Hepatocyte (in vitro differentiated cells): ENCODE results near the gene SHKBP1. TPM values are rescaled to one million over a fixed set of nuclear protein-coding genes. Genes with fewer than 3 reads are reported as not detected.
"Not testable (repeated sequence)": the region's sequence is repeated elsewhere in the genome, so short reads cannot be mapped to it uniquely, and the experiment has no call there.

Source experiments
- DNase-seq: peaks from one replicate; pipeline ENCODE4 v3.0.0-alpha.2; 2016; ENCODE audit warnings: low spot score
- H2AFZ ChIP-seq: fragments of 200-600 bp; sonication (generic); 2 replicates; pipeline ENCODE4 v1.6.0; 2016; ENCODE audit warnings: antibody characterized with exemption, mild to moderate bottlenecking
- H3K27ac ChIP-seq: fragments of 200-600 bp; sonication (generic); 2 replicates; pipeline ENCODE4 v1.5.1; 2016; ENCODE audit warnings: mild to moderate bottlenecking
- H3K27me3 ChIP-seq: fragments of 200-600 bp; sonication (generic); 2 replicates; pipeline ENCODE4 v1.6.1; 2016
- H3K36me3 ChIP-seq: fragments of 200-600 bp; sonication (generic); replicated peaks from 2 replicates; pipeline ENCODE4 v1.5.1; 2016; ENCODE audit warnings: low read depth; ENCODE audit not compliant: insufficient read depth
- H3K4me1 ChIP-seq: fragments of 200-600 bp; sonication (generic); 2 replicates; pipeline ENCODE4 v1.5.1; 2016; ENCODE audit warnings: mild to moderate bottlenecking, moderate library complexity; ENCODE audit not compliant: insufficient read depth
- H3K4me2 ChIP-seq: fragments of 200-600 bp; sonication (generic); 2 replicates; pipeline ENCODE4 v1.6.0; 2016
- H3K4me3 ChIP-seq: fragments of 200-600 bp; sonication (generic); 2 replicates; pipeline ENCODE4 v1.5.1; 2016; ENCODE audit warnings: mild to moderate bottlenecking
- H3K79me2 ChIP-seq: fragments of 200-600 bp; sonication (generic); 2 replicates; pipeline ENCODE4 v1.6.0; 2017; ENCODE audit warnings: mild to moderate bottlenecking
- H3K9me2 ChIP-seq: fragments of 200-600 bp; sonication (generic); replicated peaks from 2 replicates; pipeline ENCODE4 v1.6.0; 2017; ENCODE audit warnings: mild to moderate bottlenecking; ENCODE audit not compliant: insufficient read depth
- H3K9me3 ChIP-seq: fragments of 200-600 bp; sonication (generic); 2 replicates; pipeline ENCODE4 v1.5.1; 2016; ENCODE audit warnings: low read depth, mild to moderate bottlenecking
- H4K20me1 ChIP-seq: fragments of 200-600 bp; sonication (generic); 2 replicates; pipeline ENCODE4 v1.6.0; 2016; ENCODE audit warnings: mild to moderate bottlenecking; ENCODE audit not compliant: insufficient read depth, poor library complexity, severe bottlenecking
- CTCF ChIP-seq: fragments of 200-600 bp; sonication (generic); IDR thresholded peaks from 2 replicates; pipeline ENCODE4 v1.5.1; 2016; ENCODE audit warnings: antibody characterized with exemption, mild to moderate bottlenecking; ENCODE audit not compliant: poor library complexity
- EZH2 ChIP-seq: fragments of 200-600 bp; sonication (generic); IDR thresholded peaks from 2 replicates; pipeline ENCODE4 v1.6.1; 2016; ENCODE audit warnings: antibody characterized with exemption, mild to moderate bottlenecking, borderline replicate concordance
- EZH2phosphoT487 ChIP-seq: fragments of 200-600 bp; sonication (generic); IDR thresholded peaks from one replicate; pipeline ENCODE4 v1.6.1; 2018; ENCODE audit warnings: antibody characterized with exemption, mild to moderate bottlenecking, low read depth, moderate library complexity; ENCODE audit not compliant: unreplicated experiment, severe bottlenecking
- WGBS: methylation state at CpG from one replicate; pipeline ENCODE4 v1.1.6; 2016; ENCODE audit warnings: low lambda C conversion rate; ENCODE audit errors: missing lambda C conversion rate; 5-methylcytosine and 5-hydroxymethylcytosine counted together
- polyA plus RNA-seq: library from polyadenylated mRNA; unstranded; fragments of >200 nt; fragmentation: Nextera tagmentation; extraction: Ambion mirVana; gene quantifications from 2 replicates; pipeline ENCODE4 v1.2.1, GENCODE V29; 2016
- total RNA-seq: library from RNA; depleted of rRNA; stranded (reverse); fragments of >200 nt; gene quantifications from 2 replicates; pipeline ENCODE4 v1.2.3, GENCODE V29; 2014

Gene SHKBP1
- total and polyA plus RNA-seq, 2 experiments from 2014 or later, result 44.6 to 83.6 TPM

GRCh38 chr19:40556953-40557530 lies 19.6 kb upstream of the SHKBP1 start:
- no peaks in the 10 kb centered on the region for H3K36me3 ChIP-seq
- H3K9me2 ChIP-seq, result no peaks in the 10 kb centered on the region
- no peak for TF ChIP-seq CTCF
- no peak for TF ChIP-seq EZH2phosphoT487
- no peak for TF ChIP-seq EZH2
- DNase-seq, result no peak
- H4K20me1 ChIP-seq, result no peaks in the 10 kb centered on the region
- no peak overlapping the region for H3K4me2 ChIP-seq
- no peaks in the 10 kb centered on the region for H3K79me2 ChIP-seq
- no peaks in the 10 kb centered on the region for H3K9me3 ChIP-seq
- H3K4me1 ChIP-seq, result no peaks in the 10 kb centered on the region
- 88% methylated on average over 24 of the region's 24 CpGs for WGBS
- H3K4me3 ChIP-seq, result no peak overlapping the region
- no peak overlapping the region for H3K27ac ChIP-seq
- H2AFZ ChIP-seq, result no peak overlapping the region
- peaks cover 39% of the 10 kb centered on the region for H3K27me3 ChIP-seq

GRCh38 chr19:40559394-40559793 lies 17.3 kb upstream of the SHKBP1 start:
- no peaks in the 10 kb centered on the region for H3K79me2 ChIP-seq
- 96% methylated on average over 3 of the region's 3 CpGs for WGBS
- no peaks in the 10 kb centered on the region for H3K9me2 ChIP-seq
- H3K27ac ChIP-seq, result no peak overlapping the region
- no peak overlapping the region for H3K4me2 ChIP-seq
- TF ChIP-seq CTCF (no peak), EZH2phosphoT487 (no peak), EZH2 (no peak)
- no peaks in the 10 kb centered on the region for H3K4me1 ChIP-seq
- H3K36me3 ChIP-seq, result no peaks in the 10 kb centered on the region
- no peaks in the 10 kb centered on the region for H4K20me1 ChIP-seq
- DNase-seq, result no peak
- H3K4me3 ChIP-seq, result no peak overlapping the region
- no peaks in the 10 kb centered on the region for H3K9me3 ChIP-seq
- H3K27me3 ChIP-seq, result peaks cover 26% of the 10 kb centered on the region
- no peak overlapping the region for H2AFZ ChIP-seq

GRCh38 chr19:40560092-40560507 lies 16.6 kb upstream of the SHKBP1 start:
- H4K20me1 ChIP-seq, result no peaks in the 10 kb centered on the region
- H3K27me3 ChIP-seq, result peaks cover 23% of the 10 kb centered on the region
- H3K36me3 ChIP-seq, result no peaks in the 10 kb centered on the region
- no peaks in the 10 kb centered on the region for H3K4me1 ChIP-seq
- H3K9me3 ChIP-seq, result no peaks in the 10 kb centered on the region
- H3K4me2 ChIP-seq, result no peak overlapping the region
- no peak for DNase-seq
- 87% methylated on average over 18 of the region's 20 CpGs for WGBS
- H3K4me3 ChIP-seq, result no peak overlapping the region
- no peaks in the 10 kb centered on the region for H3K79me2 ChIP-seq
- no peaks in the 10 kb centered on the region for H3K9me2 ChIP-seq
- H3K27ac ChIP-seq, result no peak overlapping the region
- H2AFZ ChIP-seq, result no peak overlapping the region
- TF ChIP-seq EZH2phosphoT487 (no peak), EZH2 (no peak), CTCF (no peak)

GRCh38 chr19:40561947-40562346 lies 14.7 kb upstream of the SHKBP1 start:
- Histone ChIP-seq H3K9me3 (no peaks in the 10 kb centered on the region), H3K4me3 (no peak overlapping the region), H3K4me2 (no peak overlapping the region), H3K36me3 (no peaks in the 10 kb centered on the region), H3K27ac (no peak overlapping the region), H3K79me2 (no peaks in the 10 kb centered on the region), H3K9me2 (no peaks in the 10 kb centered on the region), H2AFZ (no peak overlapping the region), H3K27me3 (peaks cover 31% of the 10 kb centered on the region), H3K4me1 (no peaks in the 10 kb centered on the region), H4K20me1 (no peaks in the 10 kb centered on the region)
- TF ChIP-seq EZH2, result no peak
- no peak for TF ChIP-seq CTCF
- 80% methylated on average over 4 of the region's 4 CpGs for WGBS
- DNase-seq, result no peak

GRCh38 chr19:40564535-40564934 lies 12.1 kb upstream of the SHKBP1 start:
- not testable (repeated sequence) for H2AFZ ChIP-seq, DNase-seq, H3K36me3 ChIP-seq, H3K79me2 ChIP-seq, H3K4me2 ChIP-seq, H3K27ac ChIP-seq, H4K20me1 ChIP-seq, H3K4me3 ChIP-seq, H3K4me1 ChIP-seq, H3K9me2 ChIP-seq, H3K9me3 ChIP-seq
- WGBS, result 82% methylated on average over 1 of the region's 1 CpG
- H3K27me3 ChIP-seq, result peaks cover 57% of the 10 kb centered on the region
